ENCODE measurements around the gene MYO1D.

MYO1D gene

DNA sequence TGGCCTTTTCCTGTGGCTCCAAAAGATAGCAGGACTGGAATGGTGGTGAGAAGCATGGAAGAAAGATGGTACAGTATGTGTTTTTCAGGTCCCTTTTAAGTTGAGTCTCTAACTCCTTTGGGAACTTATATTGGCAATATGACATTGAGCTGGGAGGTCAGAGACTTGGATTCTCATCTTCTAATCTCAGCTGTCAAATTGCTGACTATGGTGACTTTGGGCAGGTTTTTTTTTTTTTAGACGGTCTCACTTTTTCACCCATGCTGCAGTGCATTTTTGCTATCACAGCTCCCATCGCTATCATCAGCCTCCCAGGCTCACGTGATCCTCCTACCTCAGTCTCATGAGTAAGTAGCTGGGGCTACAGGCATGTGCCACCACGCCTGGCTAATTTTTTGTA lies 405.3 kb downstream of the MYO1D start:
- no peak overlapping the region for H3K4me3 ChIP-seq (replicated peaks; ENCODE audit: low read depth, low read length)
- DNase-seq (ENCODE audit: extremely low read depth, low read depth), result no peak
- TF ChIP-seq, protein P1, sequence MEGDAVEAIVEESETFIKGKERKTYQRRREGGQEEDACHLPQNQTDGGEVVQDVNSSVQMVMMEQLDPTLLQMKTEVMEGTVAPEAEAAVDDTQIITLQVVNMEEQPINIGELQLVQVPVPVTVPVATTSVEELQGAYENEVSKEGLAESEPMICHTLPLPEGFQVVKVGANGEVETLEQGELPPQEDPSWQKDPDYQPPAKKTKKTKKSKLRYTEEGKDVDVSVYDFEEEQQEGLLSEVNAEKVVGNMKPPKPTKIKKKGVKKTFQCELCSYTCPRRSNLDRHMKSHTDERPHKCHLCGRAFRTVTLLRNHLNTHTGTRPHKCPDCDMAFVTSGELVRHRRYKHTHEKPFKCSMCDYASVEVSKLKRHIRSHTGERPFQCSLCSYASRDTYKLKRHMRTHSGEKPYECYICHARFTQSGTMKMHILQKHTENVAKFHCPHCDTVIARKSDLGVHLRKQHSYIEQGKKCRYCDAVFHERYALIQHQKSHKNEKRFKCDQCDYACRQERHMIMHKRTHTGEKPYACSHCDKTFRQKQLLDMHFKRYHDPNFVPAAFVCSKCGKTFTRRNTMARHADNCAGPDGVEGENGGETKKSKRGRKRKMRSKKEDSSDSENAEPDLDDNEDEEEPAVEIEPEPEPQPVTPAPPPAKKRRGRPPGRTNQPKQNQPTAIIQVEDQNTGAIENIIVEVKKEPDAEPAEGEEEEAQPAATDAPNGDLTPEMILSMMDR (IDR thresholded peaks at IDR 0.05; ENCODE audit: low read depth, low read length, missing control alignments), result no peak

GRCh38 chr17:32470405-32471167 lies 406.3 kb downstream of the MYO1D start:
- DNase-seq (ENCODE audit: extremely low read depth, low read depth), result no peak
- no peak overlapping the region for H3K4me3 ChIP-seq (replicated peaks; ENCODE audit: low read depth, low read length)
- TF ChIP-seq, protein P1 (IDR thresholded peaks at IDR 0.05; ENCODE audit: low read depth, low read length, missing control alignments), result no peak

- TF ChIP-seq, protein P1 (IDR thresholded peaks at IDR 0.05; ENCODE audit: low read depth, low read length, missing control alignments), result no peak
- no peak overlapping the region for H3K4me3 ChIP-seq (replicated peaks; ENCODE audit: low read depth, low read length)
- DNase-seq (ENCODE audit: extremely low read depth, low read depth), result no peak
Observed at GRCh38 chr17:32467949-32468348, 409.0 kb downstream of the MYO1D start.

- H3K4me3 ChIP-seq (replicated peaks; ENCODE audit: low read depth, low read length), result no peak overlapping the region
- no peak for DNase-seq (ENCODE audit: extremely low read depth, low read depth)
- TF ChIP-seq, protein P1 (IDR thresholded peaks at IDR 0.05; ENCODE audit: low read depth, low read length, missing control alignments), result no peak
Observed at GRCh38 chr17:32464374-32464773, 412.6 kb downstream of the MYO1D start.

DNA sequence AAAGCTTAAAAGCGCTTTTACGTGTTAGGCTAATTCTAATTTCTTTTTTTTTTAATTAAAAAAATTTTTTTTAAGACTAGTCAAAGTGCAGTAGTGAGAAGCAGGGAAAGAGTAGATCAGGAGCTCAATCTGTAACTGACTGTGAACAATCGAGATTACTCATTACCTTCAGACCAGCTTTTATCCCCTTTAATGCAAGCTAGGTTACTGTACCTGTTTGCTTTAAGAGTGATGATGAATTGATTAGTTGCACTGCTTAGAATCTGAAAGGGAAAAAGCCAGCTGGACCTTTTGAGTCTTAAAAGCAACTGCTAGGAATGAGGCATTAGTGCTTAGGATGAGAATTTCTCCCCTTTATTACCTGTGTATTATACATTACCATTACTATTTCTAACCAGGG lies 413.6 kb downstream of the MYO1D start:
- DNase-seq (ENCODE audit: extremely low read depth, low read depth), result no peak
- TF ChIP-seq, protein P1 (IDR thresholded peaks at IDR 0.05; ENCODE audit: low read depth, low read length, missing control alignments), result no peak
- H3K4me3 ChIP-seq (replicated peaks; ENCODE audit: low read depth, low read length), result no peak overlapping the region

DNA sequence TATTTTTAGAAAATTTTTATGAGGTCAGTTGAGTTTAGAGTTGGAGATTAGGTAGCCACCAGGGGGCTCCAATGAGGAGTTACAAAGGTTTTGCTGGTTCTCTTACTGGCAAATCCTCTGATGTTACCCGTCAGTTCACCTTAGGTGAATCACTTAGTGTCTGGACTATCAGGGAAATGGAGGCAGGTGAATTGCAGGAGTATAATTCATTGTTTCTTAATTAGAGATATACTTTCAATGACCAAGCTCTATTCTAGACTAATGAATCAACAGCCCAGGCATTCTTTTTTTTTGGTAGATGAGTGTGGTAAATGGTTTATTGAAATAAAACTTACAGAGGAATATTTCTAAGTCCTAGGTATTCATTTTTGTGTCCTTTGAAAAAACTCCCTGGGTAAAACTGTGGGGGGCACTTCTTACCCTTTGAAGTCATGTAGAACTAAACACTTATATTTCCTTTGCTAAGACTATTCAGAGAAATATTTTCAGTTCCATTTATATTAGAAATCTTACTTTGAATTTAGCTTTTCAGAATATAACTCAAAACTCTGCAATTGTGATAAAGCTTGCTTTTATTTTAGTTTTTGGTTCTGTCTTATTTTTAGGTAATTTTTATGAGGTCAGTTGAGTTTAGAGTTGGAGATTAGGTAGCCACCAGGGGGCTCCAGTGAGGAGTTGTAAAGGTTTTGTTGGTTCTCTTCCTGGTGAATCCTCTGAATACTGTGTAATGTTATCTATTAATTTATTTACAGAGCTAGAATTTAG lies 414.9 kb downstream of the MYO1D start:
- no peak for DNase-seq (ENCODE audit: extremely low read depth, low read depth)
- no peak overlapping the region for H3K4me3 ChIP-seq (replicated peaks; ENCODE audit: low read depth, low read length)
- TF ChIP-seq, protein P1 (IDR thresholded peaks at IDR 0.05; ENCODE audit: low read depth, low read length, missing control alignments), result peak; percentile 68
